Ishikawa (cell line): ENCODE results near the gene ZRANB1.

Experiments
- CEBPB ChIP-seq: IDR thresholded peaks from 2 replicates; pipeline ENCODE4 v1.6.1; 2012
- CREB1 ChIP-seq: IDR thresholded peaks from 2 replicates; pipeline ENCODE4 v1.6.1; 2012; ENCODE audit warnings: low read depth
- EGR1 ChIP-seq: IDR thresholded peaks from 2 replicates; pipeline ENCODE4 v1.6.1; 2012
- EP300 ChIP-seq: IDR thresholded peaks from 2 replicates; pipeline ENCODE4 v1.6.1; 2012; ENCODE audit warnings: borderline replicate concordance
- FOXM1 ChIP-seq: IDR thresholded peaks from 2 replicates; pipeline ENCODE4 v1.6.1; 2012; ENCODE audit warnings: low read depth, borderline replicate concordance
- MAX ChIP-seq: IDR thresholded peaks from 2 replicates; pipeline ENCODE4 v1.6.1; 2012
- RAD21 ChIP-seq: IDR thresholded peaks from 2 replicates; pipeline ENCODE4 v1.6.1; 2012; ENCODE audit warnings: low read depth
- REST ChIP-seq: IDR thresholded peaks from 2 replicates; pipeline ENCODE4 v1.6.1; 2012; ENCODE audit warnings: low read depth, mild to moderate bottlenecking
- TAF1 ChIP-seq: IDR thresholded peaks from 2 replicates; pipeline ENCODE4 v1.6.1; 2012; ENCODE audit warnings: low read depth, mild to moderate bottlenecking
- YY1 ChIP-seq: IDR thresholded peaks from 2 replicates; pipeline ENCODE4 v1.6.1; 2012; ENCODE audit warnings: low read depth

- TF ChIP-seq EGR1 (no peak), CREB1 (no peak), EP300 (no peak), YY1 (no peak), CEBPB (no peak), MAX (no peak), RAD21 (no peak), TAF1 (no peak), FOXM1 (no peak), REST (no peak)
Measured at GRCh38 chr10:124993345-124993708, 51.4 kb downstream of the ZRANB1 start.
